ENCODE measurements around the gene FKBP5.

DNA sequence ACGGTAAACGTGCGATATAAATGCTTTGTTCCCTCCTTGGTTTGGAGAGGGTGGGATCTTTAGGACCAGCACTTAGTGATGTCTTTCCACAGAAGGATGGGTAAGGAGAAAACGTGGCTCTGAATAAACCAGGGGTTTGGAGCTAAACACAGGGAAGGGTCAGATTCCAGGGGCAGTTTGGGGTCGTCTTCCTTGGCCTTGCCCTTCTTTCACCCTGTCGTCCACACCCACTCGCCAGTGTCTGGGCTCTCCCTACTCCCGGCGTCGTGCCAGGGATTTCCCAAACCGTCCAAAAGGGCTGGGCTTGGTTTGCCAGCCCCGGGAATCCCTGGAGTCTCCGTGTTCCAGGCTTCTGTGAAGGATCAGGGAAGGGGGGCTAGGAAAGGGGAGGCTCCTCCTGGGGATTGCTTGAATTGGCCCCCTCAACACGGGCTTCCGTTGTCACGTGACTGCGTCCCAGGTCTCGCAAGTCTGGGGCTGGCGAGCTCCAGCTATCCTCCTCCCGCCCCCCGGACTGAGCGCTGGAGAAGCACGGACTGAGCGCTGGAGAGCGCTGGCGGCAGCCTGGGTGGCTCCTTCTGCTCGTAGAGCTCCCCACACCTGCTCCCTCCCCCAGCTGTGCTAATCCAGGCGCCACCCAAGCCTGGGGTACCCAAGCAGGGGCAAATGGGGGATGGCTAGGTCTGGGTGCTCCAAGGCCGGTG is 38.7 kb upstream of the FKBP5 start:
- TF ChIP-seq TAF1 (IDR thresholded peaks at IDR 0.05; ENCODE audit: low read depth) (peak; percentile 62), EZH2 (IDR thresholded peaks at IDR 0.05; ENCODE audit: borderline replicate concordance, insufficient read depth, low read length, poor library complexity, severe bottlenecking) (no peak), EP300 (conservative IDR thresholded peaks at IDR 0.05; ENCODE audit: poor library complexity, severe bottlenecking) (peak; percentile 29), POLR2AphosphoS5 (IDR thresholded peaks at IDR 0.05) (peak; percentile 75), MXI1 (conservative IDR thresholded peaks at IDR 0.05; ENCODE audit: poor library complexity, severe bottlenecking) (no peak), RAD21 (conservative IDR thresholded peaks at IDR 0.05) (no peak)
- TF ChIP-seq, protein P1, sequence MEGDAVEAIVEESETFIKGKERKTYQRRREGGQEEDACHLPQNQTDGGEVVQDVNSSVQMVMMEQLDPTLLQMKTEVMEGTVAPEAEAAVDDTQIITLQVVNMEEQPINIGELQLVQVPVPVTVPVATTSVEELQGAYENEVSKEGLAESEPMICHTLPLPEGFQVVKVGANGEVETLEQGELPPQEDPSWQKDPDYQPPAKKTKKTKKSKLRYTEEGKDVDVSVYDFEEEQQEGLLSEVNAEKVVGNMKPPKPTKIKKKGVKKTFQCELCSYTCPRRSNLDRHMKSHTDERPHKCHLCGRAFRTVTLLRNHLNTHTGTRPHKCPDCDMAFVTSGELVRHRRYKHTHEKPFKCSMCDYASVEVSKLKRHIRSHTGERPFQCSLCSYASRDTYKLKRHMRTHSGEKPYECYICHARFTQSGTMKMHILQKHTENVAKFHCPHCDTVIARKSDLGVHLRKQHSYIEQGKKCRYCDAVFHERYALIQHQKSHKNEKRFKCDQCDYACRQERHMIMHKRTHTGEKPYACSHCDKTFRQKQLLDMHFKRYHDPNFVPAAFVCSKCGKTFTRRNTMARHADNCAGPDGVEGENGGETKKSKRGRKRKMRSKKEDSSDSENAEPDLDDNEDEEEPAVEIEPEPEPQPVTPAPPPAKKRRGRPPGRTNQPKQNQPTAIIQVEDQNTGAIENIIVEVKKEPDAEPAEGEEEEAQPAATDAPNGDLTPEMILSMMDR (IDR thresholded peaks at IDR 0.05; ENCODE audit: poor library complexity, severe bottlenecking), result peak; percentile 25
- TF ChIP-seq, protein P2, sequence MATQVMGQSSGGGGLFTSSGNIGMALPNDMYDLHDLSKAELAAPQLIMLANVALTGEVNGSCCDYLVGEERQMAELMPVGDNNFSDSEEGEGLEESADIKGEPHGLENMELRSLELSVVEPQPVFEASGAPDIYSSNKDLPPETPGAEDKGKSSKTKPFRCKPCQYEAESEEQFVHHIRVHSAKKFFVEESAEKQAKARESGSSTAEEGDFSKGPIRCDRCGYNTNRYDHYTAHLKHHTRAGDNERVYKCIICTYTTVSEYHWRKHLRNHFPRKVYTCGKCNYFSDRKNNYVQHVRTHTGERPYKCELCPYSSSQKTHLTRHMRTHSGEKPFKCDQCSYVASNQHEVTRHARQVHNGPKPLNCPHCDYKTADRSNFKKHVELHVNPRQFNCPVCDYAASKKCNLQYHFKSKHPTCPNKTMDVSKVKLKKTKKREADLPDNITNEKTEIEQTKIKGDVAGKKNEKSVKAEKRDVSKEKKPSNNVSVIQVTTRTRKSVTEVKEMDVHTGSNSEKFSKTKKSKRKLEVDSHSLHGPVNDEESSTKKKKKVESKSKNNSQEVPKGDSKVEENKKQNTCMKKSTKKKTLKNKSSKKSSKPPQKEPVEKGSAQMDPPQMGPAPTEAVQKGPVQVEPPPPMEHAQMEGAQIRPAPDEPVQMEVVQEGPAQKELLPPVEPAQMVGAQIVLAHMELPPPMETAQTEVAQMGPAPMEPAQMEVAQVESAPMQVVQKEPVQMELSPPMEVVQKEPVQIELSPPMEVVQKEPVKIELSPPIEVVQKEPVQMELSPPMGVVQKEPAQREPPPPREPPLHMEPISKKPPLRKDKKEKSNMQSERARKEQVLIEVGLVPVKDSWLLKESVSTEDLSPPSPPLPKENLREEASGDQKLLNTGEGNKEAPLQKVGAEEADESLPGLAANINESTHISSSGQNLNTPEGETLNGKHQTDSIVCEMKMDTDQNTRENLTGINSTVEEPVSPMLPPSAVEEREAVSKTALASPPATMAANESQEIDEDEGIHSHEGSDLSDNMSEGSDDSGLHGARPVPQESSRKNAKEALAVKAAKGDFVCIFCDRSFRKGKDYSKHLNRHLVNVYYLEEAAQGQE (IDR thresholded peaks at IDR 0.05; ENCODE audit: borderline replicate concordance), result no peak

All from neural cell (in vitro differentiated cells).